ENCODE measurements around the gene FIS1.
"Not testable (repeated sequence)": the region's sequence is repeated elsewhere in the genome, so short reads cannot be mapped to it uniquely, and the experiment has no call there.

FIS1 gene

DNA sequence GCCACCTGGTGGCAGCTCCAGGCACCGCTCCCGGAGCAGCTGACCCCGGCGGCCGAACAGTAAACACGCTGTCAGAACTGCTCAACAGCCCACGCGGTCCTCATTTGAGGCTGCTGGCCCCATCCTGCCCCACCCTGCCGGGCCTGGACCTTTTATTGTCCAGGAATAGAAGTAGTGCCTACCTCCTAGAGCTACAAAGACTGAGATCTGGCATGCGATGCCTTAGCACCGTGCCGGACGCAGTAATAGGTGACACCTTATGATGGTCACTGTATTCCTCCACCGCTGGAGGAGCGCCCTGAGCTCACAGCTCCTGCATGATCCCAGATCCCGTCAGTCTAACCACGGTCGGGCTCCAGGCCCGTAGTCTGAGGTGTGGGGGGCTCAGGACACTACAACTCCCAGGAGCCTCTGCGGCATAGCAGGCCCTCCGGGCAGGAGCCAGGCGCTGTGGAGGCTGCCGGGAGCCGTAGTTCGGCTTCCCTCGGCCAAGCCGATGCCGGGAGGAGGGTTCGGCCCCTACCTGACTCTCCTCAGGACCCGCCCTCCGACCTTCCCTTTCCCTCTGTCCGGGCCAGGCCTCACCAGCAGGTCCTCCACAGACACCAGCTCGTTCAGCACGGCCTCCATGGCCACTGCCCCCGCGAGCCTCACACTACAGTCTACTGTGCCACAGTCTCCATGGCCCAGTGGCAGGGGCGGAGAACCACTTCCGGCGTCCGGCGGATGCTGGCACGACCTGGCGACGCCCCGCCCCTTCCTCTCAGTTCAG, at the start of gene FIS1:
TSS of gene FIS1 (minus strand) at position 707 of the 772 bp plus-strand sequence. CDS start at position 630, 77 bp downstream.
- DNase-seq (ENCODE audit: low read depth in 3 of 3): peak; percentile 87 to 94 (median 89)

DNA sequence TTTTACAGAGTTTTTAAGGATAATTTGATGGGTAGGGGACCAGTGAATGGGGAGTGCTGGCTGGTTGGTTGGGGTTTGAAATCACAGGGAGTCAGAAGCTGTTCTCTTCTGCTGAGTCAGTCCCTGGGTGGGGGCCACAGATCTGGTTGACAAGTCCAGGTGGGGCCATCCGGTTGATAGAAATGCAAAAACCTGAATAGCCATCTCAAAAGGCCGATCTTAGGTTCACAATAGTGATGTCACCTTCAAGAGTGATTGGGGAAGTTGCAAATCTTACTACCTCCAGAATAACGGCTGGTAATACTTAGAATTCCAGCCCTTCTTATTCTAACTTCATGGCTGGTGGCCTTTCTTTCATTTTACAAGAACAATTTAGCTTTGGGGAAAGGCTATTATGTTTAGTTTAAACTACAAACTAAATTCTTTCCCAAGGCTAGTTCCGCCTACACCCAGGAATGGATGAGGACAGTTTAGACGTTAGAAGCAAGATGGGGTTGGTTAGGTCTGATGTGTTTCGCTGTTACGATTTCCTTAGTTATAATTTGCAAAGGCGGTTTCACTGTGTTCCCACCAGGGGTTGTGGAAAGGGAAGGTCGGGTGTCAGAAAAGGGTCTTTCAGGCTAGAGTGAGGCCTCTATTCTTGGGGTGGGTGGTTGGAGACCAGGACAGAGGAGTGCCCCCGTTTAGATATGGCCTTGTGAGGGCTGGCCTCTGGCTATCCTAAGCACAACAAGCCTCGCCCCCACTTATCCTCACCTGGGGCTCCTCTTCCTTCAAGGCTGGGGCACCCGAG, 49.4 kb upstream of the FIS1 start:
- DNase-seq (ENCODE audit: low read depth in 3 of 3): no peak

GRCh38 chr7:101293069-101294021, 48.5 kb upstream of the FIS1 start:
- not testable (repeated sequence) for DNase-seq (ENCODE audit: low read depth in 3 of 3)

DNA sequence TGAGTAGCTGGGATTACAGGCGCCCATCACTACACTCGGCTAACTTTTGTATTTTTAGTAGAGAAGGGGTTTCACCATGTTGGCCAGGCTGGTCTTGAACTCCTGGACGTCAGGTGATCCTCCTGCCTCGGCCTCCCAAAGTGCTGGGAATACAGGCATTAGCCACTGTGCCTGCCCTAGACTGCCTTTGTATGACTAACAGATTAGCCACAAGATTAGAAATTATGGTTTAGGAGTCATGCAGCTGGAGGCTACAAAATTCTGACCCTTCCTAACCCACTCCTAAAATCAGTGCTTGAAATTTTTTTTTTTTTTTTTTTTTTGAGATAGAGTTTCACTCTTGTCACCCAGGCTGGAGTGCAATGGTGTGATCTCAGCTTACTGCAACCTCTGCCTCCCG, 47.7 kb upstream of the FIS1 start:
- DNase-seq (ENCODE audit: low read depth in 3 of 3): not testable (repeated sequence)

DNA sequence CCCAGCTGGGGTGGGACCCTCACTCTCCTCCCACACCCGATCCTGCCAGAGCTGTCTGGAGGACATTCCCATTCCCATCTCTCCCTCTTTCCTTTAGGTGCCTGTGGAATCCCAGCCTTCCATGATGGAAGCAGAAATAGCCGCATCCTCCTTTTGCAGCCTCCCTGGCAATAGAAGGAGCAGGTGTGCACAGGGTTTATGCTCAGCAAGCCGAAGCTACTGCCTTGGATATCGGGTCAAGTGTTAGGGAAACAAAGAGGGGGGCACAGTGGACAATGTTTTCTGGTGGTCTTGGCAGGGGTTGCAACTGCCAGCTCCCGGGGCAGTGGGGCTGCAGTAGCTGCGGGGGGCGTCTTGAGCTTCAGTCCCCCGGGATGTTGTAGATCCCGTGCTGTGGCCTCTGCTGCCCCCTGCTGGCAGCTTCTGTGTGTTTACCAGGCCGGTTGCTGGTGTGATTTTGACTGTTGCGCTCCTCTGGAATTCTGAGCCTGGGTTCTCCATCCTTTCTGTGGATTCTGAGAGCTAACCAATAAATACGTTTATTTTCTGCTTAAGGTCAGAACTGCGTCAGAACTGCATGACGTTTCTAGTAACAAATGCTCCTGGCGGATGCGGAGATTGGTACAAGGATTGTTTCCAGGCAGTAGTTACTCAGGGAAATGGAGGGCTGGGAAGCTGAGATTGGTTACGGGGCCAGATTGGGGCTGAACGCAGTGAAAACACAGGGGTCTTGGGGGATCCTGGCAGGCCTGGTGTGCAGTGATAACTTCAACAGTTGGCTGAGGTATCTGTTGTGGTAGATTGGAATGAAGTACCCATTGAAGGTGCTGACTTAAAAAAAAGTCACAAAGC, 45.5 kb upstream of the FIS1 start:
- peak; percentile 35 to 61 (median 37) for DNase-seq (ENCODE audit: low read depth in 3 of 3)

DNA sequence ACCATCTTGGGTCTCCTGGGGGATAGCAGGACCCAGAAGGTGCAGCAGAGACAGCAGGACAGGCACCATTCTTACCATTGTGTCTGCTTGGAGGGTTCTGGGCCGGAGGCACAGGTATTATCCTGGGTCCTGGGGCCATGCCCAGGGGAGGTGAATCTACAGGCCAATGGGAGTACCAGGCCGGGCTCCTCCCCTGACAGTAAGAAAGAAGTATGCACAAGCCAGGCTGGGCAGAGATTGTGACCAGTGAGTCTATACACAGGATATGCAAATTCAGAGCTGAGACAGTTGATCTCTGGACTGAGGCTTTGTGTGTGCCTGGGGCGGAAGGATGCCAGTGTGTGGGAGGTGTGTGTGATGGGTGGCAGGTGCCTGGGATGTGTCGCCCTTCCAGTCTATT, 44.8 kb upstream of the FIS1 start:
- not testable (repeated sequence) for DNase-seq (ENCODE audit: low read depth in 3 of 3)

GRCh38 chr7:101288439-101288838, 43.6 kb upstream of the FIS1 start:
- no peak for DNase-seq (ENCODE audit: low read depth in 3 of 3)

DNA sequence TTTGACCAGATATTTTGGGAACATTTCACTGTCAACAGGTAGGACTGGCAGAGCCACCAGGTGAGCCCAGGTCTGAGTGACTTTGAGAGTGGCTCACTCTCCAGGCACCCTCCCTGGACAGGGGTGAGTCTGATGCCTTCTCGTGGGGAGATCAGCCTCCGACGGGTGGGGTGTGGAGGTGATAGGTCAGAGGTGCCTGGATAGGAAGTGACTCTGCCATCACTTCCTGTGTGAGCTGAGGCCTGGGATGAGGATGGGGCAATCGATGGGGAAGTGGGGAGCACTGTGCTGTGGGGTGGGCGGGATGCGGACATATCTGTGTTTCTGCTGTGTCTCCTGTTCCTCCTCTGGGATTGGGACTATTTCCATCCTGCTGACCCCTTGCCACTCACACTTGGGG, 42.2 kb upstream of the FIS1 start:
- DNase-seq (ENCODE audit: low read depth in 3 of 3): no peak

DNA sequence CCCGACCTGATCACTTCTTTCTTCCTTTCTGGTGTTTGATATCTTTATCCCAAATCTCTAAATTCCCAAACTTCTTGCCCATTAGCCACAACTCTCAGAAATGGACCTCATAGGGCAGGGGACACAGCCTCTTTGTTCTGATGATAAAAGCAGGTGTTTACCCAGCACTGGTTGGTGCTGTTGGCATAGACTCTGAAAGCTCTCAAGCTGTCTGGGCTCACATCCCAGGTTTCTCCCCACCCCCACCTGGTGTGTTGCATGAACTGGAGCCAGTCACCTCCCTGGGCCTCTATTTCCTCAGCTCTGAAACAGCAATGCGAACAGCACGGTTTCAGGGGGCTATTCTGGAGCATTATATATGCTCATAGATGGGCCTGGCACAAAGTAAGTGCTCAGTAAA, 41.0 kb upstream of the FIS1 start:
- DNase-seq (ENCODE audit: low read depth in 3 of 3): not testable (repeated sequence)

DNA sequence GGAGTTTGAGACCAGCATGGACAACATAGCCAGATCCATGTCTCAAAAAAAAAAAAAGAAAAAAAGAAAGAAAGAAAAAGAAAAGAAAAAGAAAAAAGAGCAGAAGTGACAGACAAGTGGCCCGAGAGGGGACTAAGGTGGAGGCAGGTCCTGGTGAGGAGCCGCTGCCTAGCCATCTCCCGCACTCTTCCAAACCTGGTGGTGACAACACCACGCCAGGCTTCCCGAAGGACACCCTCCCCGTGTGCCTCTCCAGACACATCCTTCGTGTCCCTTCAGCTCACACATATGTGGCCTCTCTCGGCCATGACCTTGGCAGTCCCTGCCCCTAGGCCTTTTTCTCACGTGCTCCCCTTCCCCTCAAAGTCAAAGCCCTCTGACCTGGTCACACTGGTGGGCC, 40.3 kb upstream of the FIS1 start:
- no peak for DNase-seq (ENCODE audit: low read depth in 3 of 3)

DNA sequence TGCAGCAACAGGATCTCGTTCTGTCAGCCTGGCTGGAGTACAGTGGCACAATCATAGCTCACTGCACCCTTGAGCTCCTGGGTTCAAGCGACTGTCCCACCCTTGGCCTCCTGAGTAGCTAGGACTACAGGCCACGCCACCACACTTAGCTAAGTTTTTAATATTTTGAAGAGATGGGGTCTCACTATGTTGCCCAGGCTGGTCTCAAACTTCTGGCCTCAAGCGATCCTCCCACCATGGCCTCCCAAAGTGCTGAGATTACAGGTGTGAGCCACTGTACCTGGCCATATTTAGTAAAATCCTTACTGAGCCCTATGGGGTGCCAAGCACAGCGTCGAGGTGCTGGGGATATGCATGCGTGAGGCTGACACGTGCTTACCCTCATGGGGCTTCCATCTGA, 36.0 kb upstream of the FIS1 start:
- DNase-seq (ENCODE audit: low read depth in 3 of 3): not testable (repeated sequence)

DNA sequence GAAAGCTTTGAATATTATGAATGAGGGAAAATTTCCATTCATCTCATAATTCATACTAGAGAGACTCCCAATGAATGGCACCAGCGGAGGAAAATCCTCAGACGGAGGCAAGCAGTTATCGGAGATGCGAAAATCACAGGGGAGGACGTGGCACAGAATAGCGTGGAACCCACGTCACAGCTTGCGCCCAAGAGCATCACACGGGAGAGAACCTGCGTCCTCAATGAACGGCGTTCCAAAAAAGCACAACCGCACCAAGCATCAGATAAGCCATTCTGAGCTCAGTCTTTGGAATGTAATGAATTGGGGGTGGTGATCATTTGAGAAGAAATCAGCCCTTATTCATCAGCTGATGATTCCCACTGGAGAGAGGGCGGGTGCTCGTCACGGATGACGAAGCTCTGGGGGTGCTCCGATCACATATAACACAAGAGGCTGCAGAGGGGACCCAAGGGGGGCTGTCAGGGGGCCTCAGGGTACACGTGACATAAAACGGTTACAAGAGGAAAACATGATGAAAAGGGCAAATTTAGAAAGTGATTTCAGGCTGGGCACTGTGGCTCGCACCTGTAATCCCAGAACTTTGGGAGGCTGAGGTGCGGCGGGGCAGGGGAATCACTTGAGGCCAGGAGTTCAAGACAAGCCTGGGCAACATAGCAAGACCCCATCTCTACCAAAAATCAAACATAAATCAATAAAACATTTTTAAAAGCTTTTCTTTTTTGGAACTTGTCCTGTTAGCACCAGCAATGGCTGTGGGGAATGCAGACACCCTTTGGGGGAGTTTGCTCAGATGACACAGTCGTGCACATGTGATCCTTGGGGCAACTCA, 33.8 kb upstream of the FIS1 start:
- no peak for DNase-seq (ENCODE audit: low read depth in 3 of 3)

DNA sequence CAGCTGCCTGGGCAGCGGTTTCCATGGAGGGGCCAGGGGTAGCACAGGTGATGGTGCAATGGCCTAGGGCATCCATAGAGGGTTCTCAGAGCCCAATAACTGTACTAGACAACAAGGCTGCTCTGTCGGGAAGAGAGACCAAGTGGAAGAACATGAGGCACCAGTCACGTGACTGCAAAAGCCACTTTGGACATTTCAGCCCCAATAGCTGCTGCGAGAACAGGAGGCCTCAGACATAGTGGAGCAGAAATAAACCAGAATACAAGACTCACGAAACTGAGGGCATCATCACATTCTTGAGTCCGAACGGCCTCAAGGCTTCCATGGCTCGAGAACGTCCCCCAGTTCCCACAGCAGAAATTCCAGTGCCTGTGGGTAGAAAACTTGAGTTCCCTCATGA, 32.3 kb upstream of the FIS1 start:
- no peak for DNase-seq (ENCODE audit: low read depth in 3 of 3)

DNA sequence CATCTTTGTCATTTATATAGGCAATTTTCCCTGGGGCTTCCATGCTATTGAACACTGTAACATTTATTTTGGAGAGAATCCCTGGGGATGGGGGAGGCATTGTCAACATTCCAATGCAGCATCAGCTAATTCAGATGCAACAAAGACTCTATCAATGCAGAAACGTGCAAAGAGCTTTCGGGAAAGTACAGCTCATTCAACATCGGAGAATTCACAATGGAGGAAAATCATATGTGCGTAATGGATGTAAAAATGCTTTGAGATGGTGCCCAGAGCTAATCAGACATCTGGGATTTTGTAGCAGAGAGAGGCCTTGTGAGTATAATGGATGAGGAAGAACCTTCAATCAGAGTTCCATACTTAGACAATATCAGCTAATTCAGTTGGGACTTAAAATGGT, 28.3 kb upstream of the FIS1 start:
- no peak for DNase-seq (ENCODE audit: low read depth in 3 of 3)

- no peak for DNase-seq (ENCODE audit: low read depth in 3 of 3)
Observed at GRCh38 chr7:101271021-101271420, 26.1 kb upstream of the FIS1 start.

GRCh38 chr7:101269664-101270063, 24.8 kb upstream of the FIS1 start:
- DNase-seq (ENCODE audit: low read depth in 3 of 3): no peak

DNA sequence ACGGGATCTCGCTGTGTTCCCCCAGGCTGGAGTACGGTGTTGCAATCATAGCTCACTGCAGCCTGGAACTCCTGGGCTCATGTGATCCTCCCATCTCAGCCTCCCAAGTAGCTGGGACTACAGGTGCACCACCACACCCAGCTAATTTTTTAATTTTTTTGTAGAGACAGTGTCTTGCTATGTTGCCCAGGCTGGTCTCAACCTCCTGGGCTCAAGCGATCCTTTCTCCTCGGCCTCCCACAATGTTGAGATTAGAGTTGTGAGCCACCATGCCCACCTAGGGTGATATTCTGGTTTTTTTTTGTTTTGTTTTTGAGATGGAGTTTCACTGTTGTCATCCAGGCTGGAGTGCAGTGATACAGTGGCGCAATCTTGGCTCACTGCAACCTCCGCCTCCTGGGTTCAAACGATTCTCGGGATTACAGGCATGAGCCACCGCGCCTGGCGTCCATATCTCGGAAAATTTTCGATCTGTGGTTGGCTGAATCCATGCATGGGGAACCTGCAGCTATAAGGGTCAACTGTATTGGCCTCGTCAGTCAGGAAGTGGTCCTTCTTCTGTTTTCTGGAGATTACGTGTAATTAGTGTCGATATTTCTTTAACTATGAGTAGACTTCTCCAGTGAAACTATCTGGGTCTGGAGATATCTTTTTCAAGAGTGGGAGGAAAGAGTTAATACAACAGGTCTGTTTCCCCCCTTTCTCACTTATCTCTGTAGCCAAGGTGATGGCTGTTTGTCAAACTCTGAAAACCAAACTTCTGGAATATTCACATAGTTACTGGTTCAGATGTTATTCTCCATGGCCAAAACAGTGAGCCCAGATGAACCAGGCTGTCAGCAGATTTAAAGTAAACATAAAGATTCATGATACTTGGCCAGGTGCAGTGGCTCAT, 21.0 kb upstream of the FIS1 start:
- DNase-seq (ENCODE audit: low read depth in 3 of 3): no peak

DNA sequence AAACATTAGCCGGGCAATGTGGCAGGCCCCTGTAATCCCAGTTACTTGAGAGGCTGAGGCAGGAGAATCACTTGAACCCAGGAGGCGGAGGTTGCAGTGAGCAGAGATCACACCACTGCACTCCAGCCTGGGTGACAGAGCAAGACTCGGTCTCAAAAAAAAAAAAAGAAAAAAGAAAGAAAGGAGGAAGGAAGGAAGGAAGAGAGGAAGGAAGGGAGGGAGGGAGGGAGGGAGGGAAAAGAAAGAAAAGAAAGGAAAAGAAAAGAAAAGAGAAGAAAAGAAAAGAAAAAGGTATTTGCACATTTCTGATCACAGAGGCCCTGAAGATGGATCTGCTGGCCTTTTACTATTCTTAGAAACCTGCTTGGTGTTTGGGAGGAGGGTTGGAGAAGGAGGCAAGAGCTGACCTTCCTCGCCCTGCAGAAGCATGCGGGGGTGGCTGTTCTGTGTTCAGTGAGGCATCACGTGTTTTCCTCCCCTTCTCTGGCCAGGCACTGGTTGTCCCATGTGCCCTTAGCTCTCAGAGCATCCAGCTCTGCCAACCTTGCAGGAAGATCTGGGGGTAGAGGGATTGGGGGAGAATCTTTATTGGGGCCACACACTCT, 19.3 kb upstream of the FIS1 start:
- not testable (repeated sequence) for DNase-seq (ENCODE audit: low read depth in 3 of 3)

Data from stimulated activated CD4-positive, alpha-beta T cell treated with anti-CD3 and anti-CD28 coated beads, TNF-alpha, amount 100 ng/mL, for 24 hours (primary cell).